ENCODE measurements around the gene FHIT. TPM values are rescaled to one million over a fixed set of nuclear protein-coding genes. Genes with fewer than 3 reads are reported as not detected.

The FHIT gene
- total and polyA plus RNA-seq, 2 of the 4 experiments (the other 2 are of a cell fraction), result 0.07 TPM; not detected in 1

GRCh38 chr3:60225848-60226247 is 1025.4 kb downstream of the FHIT start:
- Histone ChIP-seq H3K56ac (ENCODE audit: extremely low read depth, insufficient read depth, low read length) (no peak overlapping the region), H3K4me2 (ENCODE audit: low read depth, low read length) (no peak overlapping the region), H4K5ac (ENCODE audit: low read depth, low read length) (no peak overlapping the region), H3K36me3 (ENCODE audit: control insufficient read depth, insufficient read depth, low read length) (no peaks in the 10 kb centered on the region), H3K4ac (ENCODE audit: low read depth, low read length) (no peak overlapping the region), H3K4me1 (ENCODE audit: control insufficient read depth, insufficient read depth, low read length) (no peaks in the 10 kb centered on the region), H3K23ac (ENCODE audit: low read depth, low read length) (no peak overlapping the region), H3K9me1 (ENCODE audit: insufficient read depth, low read length) (no peaks in the 10 kb centered on the region), H3K18ac (ENCODE audit: low read depth, low read length) (no peak overlapping the region), H4K91ac (ENCODE audit: insufficient read depth, low read depth, low read length) (no peak overlapping the region), H4K8ac (ENCODE audit: low read depth in 2 of 2, low read length in 2 of 2) (no peak overlapping the region), H3K27ac (ENCODE audit: insufficient read depth, low read length) (no peak overlapping the region), H3K27me3 (ENCODE audit: control insufficient read depth, insufficient read depth, low read length) (no peaks in the 10 kb centered on the region), H2AK9ac (replicated peaks; ENCODE audit: low read depth, low read length, poor library complexity) (no peak overlapping the region), H4K20me1 (ENCODE audit: insufficient read depth, low read length) (no peaks in the 10 kb centered on the region), H3K4me3 (ENCODE audit: insufficient read depth, low read depth, low read length) (no peak overlapping the region), H3K14ac (replicated peaks; ENCODE audit: low read depth, low read length) (no peak overlapping the region), H3K9ac (ENCODE audit: low read depth, low read length) (no peak overlapping the region), H2BK120ac (ENCODE audit: low read depth, low read length) (no peak overlapping the region), H2AK5ac (ENCODE audit: low read depth, low read length) (no peak overlapping the region), H3K9me3 (ENCODE audit: control insufficient read depth, insufficient read depth, low read length) (no peaks in the 10 kb centered on the region), H2BK15ac (ENCODE audit: low read depth, low read length) (no peak overlapping the region), H3K79me1 (ENCODE audit: low read depth in 1 of 2, low read length in 2 of 2) (no peaks in the 10 kb centered on the region), H2BK5ac (ENCODE audit: low read depth, low read length, poor library complexity, severe bottlenecking) (no peak overlapping the region), H2AFZ (replicated peaks; ENCODE audit: low read length, poor library complexity) (no peak overlapping the region), H2BK20ac (ENCODE audit: low read depth, low read length) (no peak overlapping the region)
- CTCF ChIA-PET, result interaction anchor here (0.7 kb wide), 1 partner anchor 132 kb away, joined by 5 read pairs; no protein-coding TSS in a partner anchor
- POLR2A ChIA-PET (ENCODE audit: unreplicated experiment), result no interaction called here
- BruUV-seq (replicated peaks), result no TSS peak
- in situ Hi-C loops (cut with MboI; ENCODE audit: low sequenced_read_pairs) (no loop called here), dilution Hi-C loops (cut with HindIII; ENCODE audit: low sequenced_read_pairs, unreplicated experiment) (no loop called here), intact Hi-C loops (cut with micrococcal nuclease) (no loop called here)
- 92% methylated on average over 2 of the region's 3 CpGs; no CpG with 5 or more reads in 1 of the 2 experiments for WGBS, 2 experiments (ENCODE audit: extremely low coverage in 2 of 2, insufficient read length in 1 of 2)
- TF ChIP-seq CEBPB (IDR thresholded peaks at IDR 0.05; ENCODE audit: low read depth, low read length) (no peak), MXI1 (IDR thresholded peaks at IDR 0.05; ENCODE audit: borderline replicate concordance, low read depth, low read length) (no peak), USF2 (IDR thresholded peaks at IDR 0.05; ENCODE audit: low read depth, low read length) (no peak), SMC3 (IDR thresholded peaks at IDR 0.05; ENCODE audit: low read depth, low read length) (no peak), CHD1 (IDR thresholded peaks at IDR 0.05; ENCODE audit: low read depth, low read length) (no peak)
- no peak for DNase-seq
- ATAC-seq (ENCODE audit: low read depth), result no peak
